Lower leg skin (tissue), 4 donors: ENCODE results near the gene KRTAP12-4. TPM values are rescaled to one million over a fixed set of nuclear protein-coding genes. Genes with fewer than 3 reads are reported as not detected.

Experiments
- DNase-seq, 2 donors: peaks; one replicate each; pipeline ENCODE4 v3.0.0-alpha.2; 2019; ENCODE audit warnings: low spot score in 2 of 2
- H3K4me3 ChIP-seq: fragments of 200-600 bp; sonication (generic); 2 replicates; pipeline ENCODE4 v1.5.1; 2017; ENCODE audit warnings: mild to moderate bottlenecking, low read depth; ENCODE audit not compliant: poor library complexity, severe bottlenecking
- CTCF ChIP-seq, 3 donors: fragments of 450-650 bp; IDR thresholded peaks; one replicate each; pipeline ENCODE4 v1.5.1; 2016; ENCODE audit warnings: antibody characterized with exemption in 3 of 3, mild to moderate bottlenecking in 3 of 3, moderate library complexity in 2 of 3
- POLR2A ChIP-seq, 2 donors: fragments of 450-650 bp; IDR thresholded peaks; one replicate each; pipeline ENCODE4 v1.6.1; 2016 to 2017; ENCODE audit warnings: antibody characterized with exemption in 2 of 2, mild to moderate bottlenecking in 1 of 2, moderate library complexity in 1 of 2
- WGBS, 2 donors: methylation state at CpG; one replicate each; pipeline ENCODE4 v1.1.5; 2018; 5-methylcytosine and 5-hydroxymethylcytosine counted together
- intact Hi-C: fragments of 100-400 bp; cut with DNase I; formaldehyde crosslinking; loops from one replicate; pipeline ENCODE4 v1.15.0; 2023; ENCODE audit warnings: low total_unique reads
- total RNA-seq, 4 donors: library from RNA; depleted of rRNA; stranded (reverse); fragments of >200 nt; gene quantifications; one replicate each; pipeline ENCODE4 v1.1.0, GENCODE V29; 2016

KRTAP12-4 gene
- total RNA-seq, 4 donors from 2014 or later, result not detected

- H3K4me3 ChIP-seq, result no peak within 1 kb of the TSS
- intact Hi-C loops, result no loop called here
- TF ChIP-seq CTCF (IDR thresholded peaks at IDR 0.05) (no peak), POLR2A (IDR thresholded peaks at IDR 0.05) (no peak)
- DNase-seq, result no peak
- 76 to 77% methylated on average over 6 to 7 of the region's 7 CpGs for whole genome bisulfite sequencing, 2 donors
These were observed 27.8 kb downstream of the KRTAP12-4 start, which contains the start of gene KRTAP10-9 for GRCh38 chr21:44626673-44627143. Gene KRTAP10-9, plus strand, starts transcription at chr21:44627093. Its CDS starts 79 bp downstream, at chr21:44627172.

- no peak overlapping the region for H3K4me3 ChIP-seq
- intact Hi-C loops, result no loop called here
- DNase-seq, result no peak
- TF ChIP-seq CTCF (IDR thresholded peaks at IDR 0.05) (no peak), POLR2A (IDR thresholded peaks at IDR 0.05) (no peak)
- 71 to 76% methylated on average over 10 of the region's 10 CpGs for WGBS, 2 donors
These were observed 28.2 kb downstream of the KRTAP12-4 start for GRCh38 chr21:44626262-44626661.

GRCh38 chr21:44625756-44626155, 28.7 kb downstream of the KRTAP12-4 start:
- no peak for DNase-seq
- H3K4me3 ChIP-seq, result no peak overlapping the region
- TF ChIP-seq POLR2A (IDR thresholded peaks at IDR 0.05), result no peak
- TF ChIP-seq CTCF (IDR thresholded peaks at IDR 0.05), result no peak
- intact Hi-C loops, result no loop called here
- 86 to 89% methylated on average over 7 of the region's 7 CpGs for WGBS, 2 donors

GRCh38 chr21:44623575-44623974, 30.9 kb downstream of the KRTAP12-4 start:
- no peak overlapping the region for H3K4me3 ChIP-seq
- no peak for TF ChIP-seq POLR2A (IDR thresholded peaks at IDR 0.05)
- intact Hi-C loops, result no loop called here
- no peak for DNase-seq

GRCh38 chr21:44619886-44620285, 34.6 kb downstream of the KRTAP12-4 start:
- intact Hi-C loops, result no loop called here
- TF ChIP-seq POLR2A (IDR thresholded peaks at IDR 0.05) (no peak), CTCF (IDR thresholded peaks at IDR 0.05) (no peak)
- no peak overlapping the region for H3K4me3 ChIP-seq
- 89 to 90% methylated on average over 6 of the region's 6 CpGs for WGBS, 2 donors
- DNase-seq, result no peak

- 69 to 70% methylated on average over 3 of the region's 3 CpGs for WGBS, 2 donors
- intact Hi-C loops, result no loop called here
- TF ChIP-seq POLR2A (IDR thresholded peaks at IDR 0.05) (no peak), CTCF (IDR thresholded peaks at IDR 0.05) (no peak)
- no peak overlapping the region for H3K4me3 ChIP-seq
- DNase-seq, result no peak
These were observed 35.5 kb downstream of the KRTAP12-4 start for GRCh38 chr21:44618909-44619308.
